OCI-LY7 (cell line): ENCODE data around the gene SULF2.

ENCODE experiments used
- EZH2phosphoT487 ChIP-seq: fragments of 200-600 bp; sonication (generic); IDR thresholded peaks from 2 replicates; pipeline ENCODE4 v1.6.1; 2018; ENCODE audit warnings: low read depth, borderline replicate concordance, mild to moderate bottlenecking, mixed run types, antibody characterized with exemption, low read length, moderate library complexity, mixed read lengths
- TF ChIP-seq, protein P1 (sequence below): fragments of 200-600 bp; sonication (generic); conservative IDR thresholded peaks from 2 replicates; pipeline ENCODE4 v1.5.1; 2014; ENCODE audit warnings: mild to moderate bottlenecking, antibody characterized with exemption, low read length, moderate library complexity, mixed read lengths

DNA sequence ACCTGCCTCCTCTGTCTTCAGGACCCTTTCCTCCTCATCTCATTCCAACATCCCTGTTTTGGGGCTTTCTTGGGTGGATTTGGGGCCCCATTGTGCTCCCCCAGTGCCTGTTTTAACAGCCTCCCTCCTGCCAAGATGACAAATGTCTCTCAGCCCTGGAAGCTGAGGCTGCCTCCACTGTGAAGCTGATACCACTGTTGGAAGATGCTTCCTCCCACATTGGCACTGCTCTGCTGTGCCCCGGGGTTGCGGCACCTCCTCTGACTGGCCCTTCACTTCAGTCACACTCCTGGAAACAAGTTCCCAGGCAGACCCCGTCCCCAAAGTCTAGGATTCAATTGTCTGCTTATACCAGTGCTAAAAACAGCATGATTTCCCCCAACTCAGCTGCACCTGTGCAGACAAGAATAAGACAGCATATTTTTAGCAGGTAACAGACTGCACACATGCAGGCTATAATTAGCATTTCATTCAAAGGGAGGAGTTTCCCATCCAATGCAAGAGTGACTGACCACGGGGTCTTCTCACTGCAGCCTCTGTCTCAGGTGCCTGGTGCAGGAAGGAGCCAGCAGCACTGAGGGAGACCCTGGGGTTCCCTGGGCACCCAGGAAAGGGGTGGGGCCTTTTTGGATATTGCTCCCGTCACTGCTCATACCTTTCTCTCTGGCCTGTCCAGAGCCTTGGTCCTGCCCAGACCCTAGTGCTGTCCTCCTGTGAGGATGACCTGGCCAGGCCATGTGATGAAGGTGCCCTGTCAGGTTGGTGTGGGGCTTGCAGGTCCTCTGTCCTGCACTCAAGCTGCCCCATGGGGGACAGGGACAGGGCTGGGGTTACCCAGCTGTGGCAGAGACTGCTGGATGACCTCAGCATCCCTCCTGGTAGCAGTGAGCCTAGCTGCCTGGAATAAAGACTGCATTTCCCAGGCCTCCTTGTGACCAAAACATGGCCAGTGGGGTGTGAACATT lies 31.5 kb upstream of the SULF2 start:
- TF ChIP-seq, protein P1, sequence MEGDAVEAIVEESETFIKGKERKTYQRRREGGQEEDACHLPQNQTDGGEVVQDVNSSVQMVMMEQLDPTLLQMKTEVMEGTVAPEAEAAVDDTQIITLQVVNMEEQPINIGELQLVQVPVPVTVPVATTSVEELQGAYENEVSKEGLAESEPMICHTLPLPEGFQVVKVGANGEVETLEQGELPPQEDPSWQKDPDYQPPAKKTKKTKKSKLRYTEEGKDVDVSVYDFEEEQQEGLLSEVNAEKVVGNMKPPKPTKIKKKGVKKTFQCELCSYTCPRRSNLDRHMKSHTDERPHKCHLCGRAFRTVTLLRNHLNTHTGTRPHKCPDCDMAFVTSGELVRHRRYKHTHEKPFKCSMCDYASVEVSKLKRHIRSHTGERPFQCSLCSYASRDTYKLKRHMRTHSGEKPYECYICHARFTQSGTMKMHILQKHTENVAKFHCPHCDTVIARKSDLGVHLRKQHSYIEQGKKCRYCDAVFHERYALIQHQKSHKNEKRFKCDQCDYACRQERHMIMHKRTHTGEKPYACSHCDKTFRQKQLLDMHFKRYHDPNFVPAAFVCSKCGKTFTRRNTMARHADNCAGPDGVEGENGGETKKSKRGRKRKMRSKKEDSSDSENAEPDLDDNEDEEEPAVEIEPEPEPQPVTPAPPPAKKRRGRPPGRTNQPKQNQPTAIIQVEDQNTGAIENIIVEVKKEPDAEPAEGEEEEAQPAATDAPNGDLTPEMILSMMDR = no peak
- TF ChIP-seq EZH2phosphoT487 = no peak
